Activated CD4-positive, alpha-beta T cell treated with anti-CD3 and anti-CD28 coated beads, Interleukin-2, amount 50 U/mL, for 24 hours (primary cell): ENCODE data around the gene B3GALT5.
"Not testable (repeated sequence)": the region's sequence is repeated elsewhere in the genome, so short reads cannot be mapped to it uniquely, and the experiment has no call there.

Source experiments
- DNase-seq, 2 donors: peaks; one replicate each; pipeline ENCODE4 v3.0.0-alpha.2; 2020; ENCODE audit warnings: low read depth in 1 of 2, low spot score in 1 of 2

B3GALT5 gene

DNA sequence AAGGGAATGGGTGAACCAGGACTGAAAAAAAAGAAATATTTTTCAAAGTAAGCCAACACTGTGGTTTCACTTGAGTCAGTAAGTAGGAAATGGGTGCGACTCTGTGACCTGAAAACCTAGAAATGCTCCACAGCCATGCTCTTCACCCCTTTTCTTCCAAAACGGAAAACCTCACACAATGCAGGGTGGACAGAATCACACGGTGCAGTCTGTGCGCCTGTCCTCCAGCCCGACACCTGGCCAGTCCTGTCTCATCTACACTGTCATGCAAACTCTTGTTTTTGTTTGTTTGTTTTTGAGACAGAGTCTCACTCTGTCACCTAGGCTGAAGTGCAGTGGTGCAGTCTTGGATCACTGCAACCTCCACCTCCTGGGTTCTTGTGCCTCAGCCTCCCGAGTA is 53.3 kb downstream of the B3GALT5 start:
- no peak for DNase-seq

DNA sequence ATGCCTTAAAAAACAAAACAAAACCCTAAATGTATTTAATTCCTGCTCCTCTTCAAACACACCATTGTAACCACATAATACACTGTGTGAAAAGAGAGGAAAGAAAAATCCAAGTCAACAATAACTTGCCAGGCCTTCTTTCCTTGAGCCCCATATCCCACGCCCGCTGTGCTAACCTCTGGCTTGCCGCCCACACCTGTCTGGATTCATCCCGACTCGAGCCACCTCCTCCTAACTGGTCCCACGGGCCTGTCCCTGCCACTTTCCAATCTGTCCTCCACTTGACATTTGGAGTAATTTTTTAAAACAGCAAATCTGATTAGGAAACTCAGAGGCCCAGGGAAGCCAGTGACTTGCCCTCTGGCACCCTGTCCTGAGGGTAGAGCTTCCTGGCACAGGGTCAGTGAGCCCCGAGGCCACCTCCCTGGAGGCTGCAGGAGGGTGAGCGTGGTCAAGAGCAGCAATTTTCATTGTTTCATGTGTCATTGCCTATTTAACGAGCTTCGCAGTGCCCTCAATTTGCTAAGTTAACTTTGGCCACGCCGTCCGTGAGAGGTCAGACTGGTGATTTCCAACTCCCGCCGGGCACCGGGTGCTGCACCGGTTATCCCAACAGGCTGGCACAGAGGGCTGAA is 54.1 kb downstream of the B3GALT5 start:
- DNase-seq = no peak

DNA sequence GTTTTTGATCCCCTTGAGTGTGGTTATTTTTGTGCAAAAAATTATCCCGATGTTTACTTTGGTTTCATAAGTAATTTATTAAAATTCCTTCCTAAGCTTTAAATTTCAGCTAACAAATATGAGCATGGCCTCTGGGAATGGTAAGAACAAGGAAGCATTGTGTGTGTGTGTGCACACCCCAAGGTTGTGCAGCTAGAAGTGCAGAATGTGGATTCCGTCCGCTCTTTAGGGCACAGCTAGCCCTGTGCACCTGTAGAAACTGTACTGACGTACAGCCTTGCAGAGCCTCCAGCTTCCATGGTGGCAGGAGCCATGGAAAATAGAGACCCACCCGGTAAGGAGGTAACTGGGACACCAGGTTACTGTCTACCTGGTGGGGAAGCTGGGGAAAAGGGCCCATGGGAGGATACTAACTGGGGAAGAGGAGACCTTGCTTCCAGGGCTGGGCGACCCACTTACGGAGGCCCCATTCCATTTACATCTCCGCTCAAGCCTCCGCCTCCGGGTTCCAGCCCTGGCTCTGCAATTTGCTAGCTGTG is 54.7 kb downstream of the B3GALT5 start:
- no peak for DNase-seq

DNA sequence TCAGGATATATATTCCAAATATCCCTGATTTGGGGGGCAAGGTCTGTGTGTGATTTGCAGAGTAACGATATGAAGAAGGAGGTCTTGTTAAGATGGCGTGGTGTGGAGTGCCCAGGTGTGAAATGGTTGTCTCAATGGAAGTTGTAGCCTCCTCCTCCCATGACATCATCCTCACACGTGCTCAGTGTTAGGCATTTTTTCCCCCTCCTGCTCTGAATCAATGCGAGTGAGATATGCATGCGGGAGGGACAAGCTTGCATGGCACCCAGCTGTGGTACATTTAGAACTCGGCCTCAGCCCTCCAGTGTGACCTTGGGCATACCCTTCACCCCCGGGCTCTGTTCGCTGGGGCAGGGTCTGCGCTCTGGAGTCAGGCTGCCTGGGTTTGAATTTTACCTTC is 55.6 kb downstream of the B3GALT5 start:
- no peak for DNase-seq

DNA sequence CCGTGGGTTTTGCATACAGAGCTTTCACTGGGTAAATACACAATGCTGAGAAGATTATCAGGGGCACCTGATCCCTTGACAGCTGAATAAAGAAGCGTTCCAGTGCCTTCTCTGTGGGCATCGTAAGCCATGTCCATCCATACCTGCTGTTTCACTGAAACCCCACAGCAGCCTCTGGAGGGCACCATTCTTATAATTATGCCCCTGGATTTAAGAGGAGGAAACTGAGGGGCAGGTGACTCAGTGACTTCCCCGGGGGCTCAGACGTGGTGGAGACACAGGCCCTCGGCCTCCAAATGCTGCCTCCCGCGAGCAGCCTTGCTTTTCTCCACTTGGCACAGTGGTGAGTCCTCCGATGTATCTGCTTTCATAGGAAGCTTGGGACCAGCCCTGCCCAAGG is 56.7 kb downstream of the B3GALT5 start:
- DNase-seq = no peak

DNA sequence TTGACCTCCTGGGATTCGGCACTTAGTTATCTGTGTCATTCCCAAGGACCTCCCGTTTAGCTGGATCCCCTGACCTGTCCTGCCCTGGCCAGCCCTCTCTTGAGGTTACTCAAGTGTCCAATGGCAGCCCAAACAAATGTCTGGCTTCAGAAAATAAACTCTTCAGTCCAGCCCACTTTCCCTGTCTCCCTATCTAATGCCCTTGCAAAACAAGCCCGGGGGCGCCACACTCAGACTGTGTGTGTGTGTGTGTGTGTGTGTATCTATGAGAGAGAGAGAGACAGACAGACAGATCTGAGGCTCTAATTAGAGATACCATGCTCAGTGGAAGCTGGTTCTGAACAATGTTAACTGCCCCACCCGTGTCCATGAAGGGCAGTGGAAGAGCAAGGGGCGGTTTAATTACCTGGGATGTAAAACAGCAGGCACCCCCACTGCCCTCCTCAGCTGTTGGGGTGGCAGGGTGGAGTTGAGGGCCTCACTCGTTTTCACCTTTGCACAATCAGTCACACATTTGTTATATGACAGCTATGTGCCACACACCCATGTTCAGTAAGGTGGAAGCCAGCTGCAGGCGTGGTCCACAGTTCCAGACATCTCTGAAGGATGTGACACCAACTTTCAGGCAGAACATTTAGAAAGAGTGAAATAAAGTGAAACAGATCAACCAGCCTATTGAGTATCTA is 57.4 kb downstream of the B3GALT5 start:
- DNase-seq = no peak

DNA sequence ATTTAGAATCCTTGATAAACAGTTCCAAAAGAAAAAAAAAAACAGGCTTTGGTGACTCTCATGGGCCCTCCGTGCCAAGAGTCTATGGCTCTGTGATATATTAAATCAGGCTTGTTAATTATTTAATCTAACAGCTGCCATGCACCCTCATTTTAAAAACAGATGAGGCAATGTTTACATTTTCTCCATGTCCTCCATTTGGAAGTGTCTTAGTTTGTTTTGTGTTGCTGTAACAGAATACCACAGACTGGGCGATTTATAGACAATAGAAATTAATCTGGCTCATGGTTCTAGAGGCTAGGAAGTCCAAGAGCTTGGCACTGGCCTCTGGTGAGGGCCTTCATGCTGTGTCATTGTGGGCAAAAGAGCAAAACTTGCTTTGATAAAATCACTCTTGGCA is 58.0 kb downstream of the B3GALT5 start:
- DNase-seq = no peak

DNA sequence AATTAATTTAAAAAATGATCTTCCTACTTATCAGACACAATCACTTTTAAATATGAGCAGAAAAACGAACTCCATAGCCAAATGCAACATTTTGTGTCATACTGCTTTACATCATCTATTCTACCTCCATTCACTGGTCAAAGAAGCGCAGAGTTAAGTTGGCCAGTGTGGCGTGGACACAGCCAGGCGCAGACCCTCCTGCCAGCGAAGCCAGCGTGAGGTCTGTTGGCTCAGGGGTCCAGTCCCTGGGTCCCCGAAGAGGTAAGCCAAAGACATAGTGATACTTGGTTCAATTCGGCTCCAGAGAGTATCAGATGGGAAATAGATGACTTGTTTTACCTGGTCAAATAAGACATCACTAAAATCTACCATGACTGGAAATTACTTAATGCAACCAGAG is 59.2 kb downstream of the B3GALT5 start:
- no peak for DNase-seq

DNA sequence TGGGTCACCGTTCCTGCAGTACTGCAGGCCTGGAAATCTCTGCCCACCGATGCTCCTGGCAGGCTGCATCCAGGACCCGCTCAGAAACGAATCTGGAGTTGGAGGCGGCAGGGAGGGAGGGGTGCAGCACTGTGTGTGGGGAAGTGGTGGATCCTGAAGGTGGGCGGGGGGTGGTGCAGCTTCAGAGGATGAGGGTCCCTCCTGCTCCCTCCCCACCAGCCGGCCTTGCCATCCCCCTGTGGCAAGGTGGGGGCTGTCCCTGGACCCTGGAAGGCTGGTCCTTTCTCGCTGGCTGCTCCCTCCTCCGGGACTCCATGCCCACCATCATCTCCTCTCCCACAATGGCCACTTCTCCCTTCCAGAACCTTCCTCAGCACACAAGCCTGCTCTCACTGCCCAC is 60.4 kb downstream of the B3GALT5 start:
- no peak for DNase-seq

DNA sequence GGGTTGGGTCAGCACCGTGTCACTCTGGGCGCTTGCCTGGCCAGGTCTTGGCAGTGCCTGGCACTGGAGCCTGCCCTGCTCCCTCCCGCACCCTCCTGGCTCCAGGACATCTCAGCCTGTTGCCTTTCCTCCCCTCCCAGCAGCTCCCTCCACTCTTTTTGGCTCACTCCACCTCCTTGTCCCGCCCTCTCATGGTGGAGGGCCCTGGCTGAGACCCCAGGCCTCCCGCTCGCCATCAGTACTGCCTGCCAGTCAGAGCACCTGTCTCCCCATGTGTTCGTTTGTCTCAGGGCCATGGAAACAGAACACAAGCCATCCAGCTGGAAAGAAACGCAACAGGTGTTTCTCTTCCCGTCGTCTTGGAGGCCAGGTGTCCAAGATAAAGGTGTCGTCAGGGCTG is 61.0 kb downstream of the B3GALT5 start:
- no peak for DNase-seq

DNA sequence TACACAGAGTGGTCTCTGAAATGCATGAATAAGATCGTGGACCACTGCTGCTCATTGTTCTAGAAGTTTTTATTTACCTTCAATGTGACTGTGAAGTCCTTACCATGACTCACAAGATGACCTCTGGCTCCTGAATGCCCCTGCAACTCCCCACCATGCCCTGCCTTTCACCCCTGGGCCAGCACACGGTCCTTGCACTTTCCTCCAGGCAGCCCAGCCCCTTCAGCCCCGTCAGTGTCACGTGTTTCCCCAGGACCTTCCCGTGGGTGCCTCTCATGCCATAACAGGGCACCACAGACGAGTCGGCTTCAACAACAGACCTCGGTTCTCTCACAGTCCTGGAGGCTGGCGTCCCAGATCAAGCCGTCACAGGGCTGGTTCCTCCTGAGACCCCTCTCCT is 62.1 kb downstream of the B3GALT5 start:
- DNase-seq = no peak

DNA sequence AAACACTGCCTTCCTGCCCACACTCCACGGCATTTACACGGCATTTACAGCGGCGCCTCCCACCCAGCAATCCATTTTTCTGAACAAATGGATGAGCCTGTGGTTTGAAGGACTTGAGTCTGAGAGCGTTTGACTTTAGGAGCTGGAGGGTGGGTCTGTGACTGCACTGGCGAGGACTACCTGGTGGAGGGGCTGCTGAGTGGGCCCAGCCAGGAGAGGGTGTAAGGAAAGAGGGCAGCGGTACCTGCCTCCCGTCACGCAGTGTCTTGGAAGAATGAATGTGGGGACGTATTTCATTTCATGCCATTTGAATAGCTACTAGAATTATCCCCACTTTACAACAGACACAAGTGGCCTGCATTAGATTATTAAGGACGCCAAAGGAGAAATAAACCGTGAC is 62.9 kb downstream of the B3GALT5 start:
- no peak for DNase-seq

DNA sequence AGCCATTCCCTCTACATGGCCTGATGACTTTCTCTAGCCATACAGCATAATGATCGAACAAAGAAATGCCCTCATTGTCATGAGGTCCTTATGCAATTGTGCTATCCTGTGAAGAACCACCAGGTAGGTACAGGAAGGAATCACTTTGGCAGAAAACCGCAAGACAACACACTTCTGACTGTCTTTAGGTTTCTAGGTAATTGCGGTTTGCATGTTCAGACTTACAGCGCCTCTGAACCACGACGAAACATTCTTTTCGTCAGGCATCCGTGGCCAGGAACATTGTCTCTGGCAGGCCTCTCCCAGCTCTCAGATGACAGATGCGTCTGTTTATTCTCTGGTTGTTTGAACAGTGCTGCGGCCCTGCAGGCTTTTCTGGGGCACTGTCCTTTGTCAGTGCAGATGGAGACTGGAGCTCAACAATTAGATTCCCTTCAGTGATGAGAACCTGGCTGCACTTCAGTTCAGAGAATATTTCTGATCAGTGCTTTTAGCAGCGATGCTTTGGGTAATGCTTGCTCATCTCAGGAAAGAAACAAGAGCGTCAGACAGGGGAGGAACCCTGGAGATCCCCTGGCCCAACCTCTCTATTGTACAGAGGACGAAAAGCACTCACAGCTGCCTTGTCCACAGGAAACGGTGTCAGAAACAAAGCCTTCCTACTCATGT is 63.4 kb downstream of the B3GALT5 start:
- no peak for DNase-seq

DNA sequence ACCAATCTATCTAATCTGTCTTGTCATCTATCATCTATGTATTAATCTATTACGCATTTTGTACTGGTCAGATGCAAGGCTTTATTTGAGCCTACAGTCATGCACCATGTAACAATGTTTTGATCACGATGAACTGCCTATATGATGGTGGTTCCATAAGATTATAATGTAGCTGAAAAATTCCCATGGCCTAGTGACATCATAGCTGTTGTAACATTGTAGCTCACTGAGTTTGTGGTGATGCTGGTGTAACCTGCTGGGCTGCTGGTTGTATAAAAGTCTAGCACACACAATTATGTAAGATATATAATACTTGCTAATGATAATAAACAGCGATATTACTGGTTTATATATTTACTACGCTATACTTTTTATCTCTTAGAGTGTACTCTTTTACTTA is 67.5 kb downstream of the B3GALT5 start:
- no peak for DNase-seq

DNA sequence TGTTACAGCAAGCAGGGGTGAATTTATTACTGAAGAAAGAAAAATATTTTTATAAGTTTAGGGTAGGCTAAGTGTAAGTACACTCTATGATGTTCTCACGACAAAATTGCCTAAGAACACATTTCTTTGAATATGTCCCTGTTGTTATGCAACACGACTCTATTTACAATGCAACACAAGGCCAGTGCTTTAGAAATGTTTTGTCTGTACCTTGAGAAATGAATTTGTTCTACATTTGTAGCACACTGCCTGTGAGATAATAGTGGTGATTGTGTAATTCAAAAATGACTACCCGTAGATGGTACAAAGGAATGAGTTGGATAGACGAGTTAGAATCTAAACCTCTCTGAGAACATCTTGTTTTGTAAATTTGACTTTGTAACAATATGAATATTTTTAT is 68.5 kb downstream of the B3GALT5 start:
- no peak for DNase-seq

DNA sequence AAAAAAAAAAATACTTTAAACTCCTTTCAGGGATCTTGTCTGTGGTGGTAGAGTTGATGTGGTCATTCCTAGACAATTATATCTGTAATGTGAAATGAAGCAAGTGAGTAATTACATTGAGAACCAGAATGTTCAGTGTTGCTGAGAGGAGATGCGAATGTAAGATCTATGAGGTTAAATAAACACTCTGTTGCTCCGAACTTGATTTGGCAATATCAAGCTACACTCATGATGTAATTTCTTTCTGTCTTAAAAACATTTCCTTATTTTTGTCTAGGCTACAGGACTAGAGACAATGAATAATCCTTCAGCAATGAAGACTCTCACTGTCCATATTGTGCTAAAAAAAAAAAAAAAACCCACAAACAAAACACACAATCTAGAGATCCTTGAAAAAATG is 69.1 kb downstream of the B3GALT5 start:
- no peak for DNase-seq

DNA sequence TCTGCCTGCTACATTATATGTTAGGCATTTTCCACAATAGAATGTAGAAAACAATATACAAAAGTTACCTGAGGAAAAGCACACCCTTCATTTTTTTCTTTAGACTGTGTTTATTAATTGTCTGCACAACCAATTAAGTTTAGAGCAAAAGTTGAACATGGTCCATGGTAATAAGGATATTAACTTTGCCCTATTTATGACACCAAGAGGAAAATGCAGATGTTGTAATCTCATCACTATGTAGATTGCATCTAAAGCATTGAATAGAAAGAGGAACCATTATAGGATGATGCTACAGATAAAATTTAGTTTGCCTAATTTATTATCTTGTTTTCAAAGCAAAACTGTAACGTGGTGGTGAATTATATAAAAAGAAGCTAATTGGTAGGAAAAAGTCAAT is 72.5 kb downstream of the B3GALT5 start:
- DNase-seq = no peak

DNA sequence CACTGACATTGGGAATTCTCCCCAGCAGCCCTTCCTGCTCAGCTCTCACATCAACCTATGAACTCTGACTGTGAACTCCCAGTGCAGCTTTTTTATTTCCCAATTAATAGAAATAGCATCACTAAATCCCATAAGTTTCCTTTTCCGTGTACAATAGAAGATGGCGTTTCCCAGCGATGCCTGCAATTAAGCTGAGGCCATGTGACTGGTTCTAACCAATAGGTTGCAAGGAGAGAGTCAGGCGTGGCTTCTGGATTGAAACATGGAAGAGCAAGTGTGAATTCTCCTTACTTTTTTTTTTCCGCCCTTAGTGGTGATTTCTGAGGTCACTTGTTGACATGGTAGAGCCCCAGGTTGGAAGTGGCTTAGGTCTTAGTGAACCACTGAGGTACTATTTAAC is 73.3 kb downstream of the B3GALT5 start:
- DNase-seq = no peak

DNA sequence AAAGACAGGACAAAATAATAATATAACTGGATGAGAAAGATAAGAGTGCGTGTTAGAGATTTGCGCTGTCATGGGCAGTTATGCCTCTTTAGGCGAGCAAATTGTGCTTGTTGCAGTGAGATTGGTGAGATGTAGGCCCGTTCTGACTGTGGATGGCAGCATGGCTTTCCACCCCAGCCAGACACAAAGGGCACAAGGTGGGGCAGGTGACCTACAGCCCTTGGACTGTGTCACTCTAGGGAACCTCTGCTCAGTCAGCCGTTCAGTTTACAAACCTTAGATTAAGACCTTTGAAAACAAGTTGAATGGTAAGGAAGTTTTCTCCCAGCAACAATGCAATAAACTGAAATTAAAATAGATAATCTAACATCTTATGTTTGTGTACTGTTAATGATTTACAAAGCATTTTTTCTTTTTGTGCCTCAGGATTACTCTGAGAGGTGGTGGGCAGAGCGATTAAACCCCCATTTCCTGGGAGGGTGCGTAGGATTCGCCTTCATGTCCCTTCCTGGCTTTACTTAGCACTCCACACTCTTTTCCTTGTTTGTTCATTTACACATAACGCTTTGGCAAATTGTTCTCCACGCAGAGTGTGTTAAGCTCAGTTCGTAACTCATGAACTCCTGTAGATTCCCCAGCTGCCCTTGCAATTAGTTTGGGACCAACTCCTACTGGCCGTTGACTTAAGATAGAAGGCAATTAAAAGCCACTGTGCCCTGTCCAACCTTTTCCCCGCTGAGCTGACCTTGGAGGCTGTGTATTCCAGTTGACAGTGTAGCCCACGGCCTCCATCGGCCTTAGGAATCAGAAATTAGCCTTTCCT is 74.1 kb downstream of the B3GALT5 start:
- no peak for DNase-seq

DNA sequence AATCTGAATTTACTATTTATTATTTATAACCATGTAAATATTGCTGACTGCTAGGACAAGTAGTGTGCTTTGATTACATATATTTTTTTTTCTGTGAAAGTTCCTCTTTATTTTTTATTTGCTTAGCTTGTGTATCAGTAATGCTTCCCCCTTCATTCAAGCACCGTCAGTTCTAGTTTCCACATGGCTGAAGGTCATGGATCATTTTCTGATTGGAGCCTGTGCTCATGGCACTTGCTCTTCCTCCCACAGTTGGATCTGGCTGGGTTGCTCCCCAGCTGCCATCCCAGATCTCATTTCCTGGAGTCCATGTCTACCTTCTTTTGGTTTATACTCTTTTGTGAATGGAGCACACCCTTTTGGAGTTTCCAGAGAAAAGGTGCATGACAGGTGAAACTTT is 75.3 kb downstream of the B3GALT5 start:
- DNase-seq = no peak

DNA sequence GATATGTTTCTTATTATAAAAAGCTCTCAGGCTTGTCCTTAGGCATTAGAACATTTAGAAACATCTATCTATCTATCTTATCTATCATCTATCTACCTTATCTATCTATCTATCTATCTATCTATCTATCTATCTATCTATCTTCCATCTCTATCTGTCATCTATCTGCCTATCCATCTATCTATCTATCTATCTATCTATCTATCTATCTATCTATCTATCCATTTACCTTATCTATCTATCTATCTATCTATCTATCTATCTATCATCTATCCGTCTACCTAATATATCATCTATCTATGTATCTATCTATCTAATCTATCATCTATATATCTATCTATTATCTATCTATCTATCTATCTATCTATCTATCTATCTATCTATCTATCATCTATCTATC is 77.1 kb downstream of the B3GALT5 start:
- not testable (repeated sequence) for DNase-seq

DNA sequence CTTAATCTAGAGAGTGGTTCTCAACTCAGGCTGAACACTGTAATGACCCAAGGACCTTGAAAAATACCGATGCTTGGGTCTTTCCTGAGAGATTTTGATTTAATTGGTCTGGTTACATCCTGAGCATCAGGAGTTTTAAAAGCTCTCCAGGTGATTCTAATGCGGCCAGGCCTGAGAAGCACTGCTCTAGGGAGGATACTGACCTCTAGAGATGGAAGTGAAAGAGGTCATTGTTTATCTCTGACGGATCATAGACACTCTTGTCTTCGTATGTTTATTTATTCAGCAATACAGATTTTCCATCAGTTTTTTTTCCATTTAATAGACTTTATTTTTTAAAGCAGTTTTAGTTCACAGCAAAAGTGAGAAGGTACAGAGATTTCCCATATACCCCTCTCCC is 77.7 kb downstream of the B3GALT5 start:
- no peak for DNase-seq
